ENCODE data around the gene TUBGCP4. TPM values are rescaled to one million over a fixed set of nuclear protein-coding genes. Genes with fewer than 3 reads are reported as not detected.

The TUBGCP4 gene
- polyA plus RNA-seq, 3 donors = 4.7 to 7.6 (median 6.1) TPM

DNA sequence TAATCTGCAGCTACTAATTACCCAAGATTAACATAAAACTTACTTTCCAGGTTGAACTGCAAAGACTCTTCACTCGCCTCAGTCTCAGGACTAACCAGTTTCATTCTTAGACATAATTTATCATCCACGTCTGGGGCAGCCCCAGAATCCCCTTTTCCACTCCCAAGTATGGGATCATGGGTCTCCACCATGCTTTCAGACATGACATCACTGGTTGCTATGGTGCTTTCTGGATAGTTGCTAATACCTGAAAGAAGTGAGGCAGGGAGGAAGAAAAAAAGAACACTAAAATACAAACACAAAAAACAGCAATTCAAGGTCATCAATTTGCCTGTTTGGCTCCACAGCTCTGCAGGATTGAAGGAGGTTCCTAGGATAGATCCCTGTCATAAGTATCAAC is 75.4 kb downstream of the TUBGCP4 start:
- H3K4me3 ChIP-seq (replicated peaks in 1 of 3; ENCODE audit: low read depth in 2 of 3, low read length in 3 of 3) = no peak overlapping the region
- intact Hi-C loops (cut with micrococcal nuclease) = loop anchor here (10.0 kb wide), 2 partner anchors 68 to 618 kb away; partner anchors contain the start of gene MAP1A (in 1 of the 2)
- H3K27ac ChIP-seq (ENCODE audit: low read depth in 1 of 2, low read length in 2 of 2) = no peak overlapping the region
- H3K27ac Mint-ChIP-seq = peak overlapping the region in 1 of 7 donors; percentile 10
- TF ChIP-seq, protein P1, sequence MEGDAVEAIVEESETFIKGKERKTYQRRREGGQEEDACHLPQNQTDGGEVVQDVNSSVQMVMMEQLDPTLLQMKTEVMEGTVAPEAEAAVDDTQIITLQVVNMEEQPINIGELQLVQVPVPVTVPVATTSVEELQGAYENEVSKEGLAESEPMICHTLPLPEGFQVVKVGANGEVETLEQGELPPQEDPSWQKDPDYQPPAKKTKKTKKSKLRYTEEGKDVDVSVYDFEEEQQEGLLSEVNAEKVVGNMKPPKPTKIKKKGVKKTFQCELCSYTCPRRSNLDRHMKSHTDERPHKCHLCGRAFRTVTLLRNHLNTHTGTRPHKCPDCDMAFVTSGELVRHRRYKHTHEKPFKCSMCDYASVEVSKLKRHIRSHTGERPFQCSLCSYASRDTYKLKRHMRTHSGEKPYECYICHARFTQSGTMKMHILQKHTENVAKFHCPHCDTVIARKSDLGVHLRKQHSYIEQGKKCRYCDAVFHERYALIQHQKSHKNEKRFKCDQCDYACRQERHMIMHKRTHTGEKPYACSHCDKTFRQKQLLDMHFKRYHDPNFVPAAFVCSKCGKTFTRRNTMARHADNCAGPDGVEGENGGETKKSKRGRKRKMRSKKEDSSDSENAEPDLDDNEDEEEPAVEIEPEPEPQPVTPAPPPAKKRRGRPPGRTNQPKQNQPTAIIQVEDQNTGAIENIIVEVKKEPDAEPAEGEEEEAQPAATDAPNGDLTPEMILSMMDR (IDR thresholded peaks at IDR 0.05) = no peak
- peaks cover under 1 to 2% of the 10 kb centered on the region in 2 donors for H3K4me1 ChIP-seq (ENCODE audit: control insufficient read depth in 1 of 2, insufficient read depth in 2 of 2, low read length in 2 of 2)
- no peaks in the 10 kb centered on the region for H4K20me1 ChIP-seq (ENCODE audit: insufficient read depth, low read length)
- H3K9me3 Mint-ChIP-seq = no peaks in the 10 kb centered on the region
- H3K27me3 Mint-ChIP-seq (ENCODE audit: low read depth in 3 of 3) = no peaks in the 10 kb centered on the region
- H3K36me3 Mint-ChIP-seq = peaks cover 8 to 9% of the 10 kb centered on the region in 2 donors
- H3K36me3 ChIP-seq (replicated peaks in 1 of 2; ENCODE audit: control insufficient read depth in 1 of 2, insufficient read depth in 2 of 2, low read length in 2 of 2) = peaks cover 0 to 5% of the 10 kb centered on the region in 2 donors
- H3K9ac ChIP-seq (ENCODE audit: insufficient read depth, low read length, poor library complexity, severe bottlenecking) = no peak overlapping the region
- H3K9me3 ChIP-seq (replicated peaks in 1 of 2; ENCODE audit: control insufficient read depth in 1 of 2, insufficient read depth in 1 of 2, low read length in 2 of 2) = no peaks in the 10 kb centered on the region
- H2AFZ ChIP-seq (ENCODE audit: insufficient read depth, low read depth, low read length, poor library complexity, severe bottlenecking) = no peak overlapping the region
- 100% methylated on average over 2 of the region's 2 CpGs for WGBS (ENCODE audit: insufficient coverage)
- H3K4me3 Mint-ChIP-seq = no peak overlapping the region
- no peak for DNase-seq
- no peak overlapping the region for H3K4me2 ChIP-seq (replicated peaks; ENCODE audit: extremely low read depth, low read length, poor library complexity, severe bottlenecking)
- H3K4me1 Mint-ChIP-seq = peaks cover under 1% of the 10 kb centered on the region
- H3K27me3 ChIP-seq (ENCODE audit: control insufficient read depth in 2 of 2, insufficient read depth in 2 of 2, low read length in 2 of 2) = no peaks in the 10 kb centered on the region
- no peaks in the 10 kb centered on the region for H3K79me2 ChIP-seq (ENCODE audit: insufficient read depth, low read length)

DNA sequence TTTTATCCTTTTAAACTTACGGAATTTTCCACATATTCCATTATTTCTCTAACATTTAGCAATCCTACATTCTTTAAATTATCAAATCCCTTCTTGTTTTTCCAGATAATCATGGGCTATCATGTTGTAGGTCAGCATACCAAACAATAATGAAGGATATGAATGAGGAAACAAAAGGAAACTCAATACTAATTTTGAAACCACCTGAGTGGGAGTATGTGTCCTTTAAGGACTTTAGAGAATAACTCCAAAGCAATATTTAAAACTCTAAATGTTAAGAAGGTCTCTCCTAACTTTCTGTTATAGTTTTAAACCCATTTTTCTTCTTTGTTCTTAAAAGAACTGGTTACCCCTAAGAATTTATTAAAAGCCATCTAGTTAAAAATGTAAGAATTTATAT is 79.1 kb downstream of the TUBGCP4 start:
- TF ChIP-seq, protein P1 (IDR thresholded peaks at IDR 0.05) = no peak
- no peak overlapping the region for H2AFZ ChIP-seq (ENCODE audit: insufficient read depth, low read depth, low read length, poor library complexity, severe bottlenecking)
- no peak for DNase-seq
- H3K27ac ChIP-seq (ENCODE audit: low read depth in 1 of 2, low read length in 2 of 2) = no peak overlapping the region
- intact Hi-C loops (cut with micrococcal nuclease) = loop anchor here (10.0 kb wide), 2 partner anchors 65 to 615 kb away; partner anchors contain the start of gene MAP1A (in 1 of the 2)
- no peaks in the 10 kb centered on the region for H3K9me3 ChIP-seq (replicated peaks in 1 of 2; ENCODE audit: control insufficient read depth in 1 of 2, insufficient read depth in 1 of 2, low read length in 2 of 2)
- no peak overlapping the region for H3K9ac ChIP-seq (ENCODE audit: insufficient read depth, low read length, poor library complexity, severe bottlenecking)
- Mint-ChIP-seq H3K27ac (no peak overlapping the region), H3K4me3 (no peak overlapping the region), H3K27me3 (ENCODE audit: low read depth in 3 of 3) (no peaks in the 10 kb centered on the region), H3K4me1 (no peaks in the 10 kb centered on the region), H3K9me3 (no peaks in the 10 kb centered on the region), H3K36me3 (peaks cover 7 to 8% of the 10 kb centered on the region in 2 donors)
- H3K4me1 ChIP-seq (ENCODE audit: control insufficient read depth in 1 of 2, insufficient read depth in 2 of 2, low read length in 2 of 2) = no peaks in the 10 kb centered on the region
- no peaks in the 10 kb centered on the region for H3K79me2 ChIP-seq (ENCODE audit: insufficient read depth, low read length)
- H3K4me2 ChIP-seq (replicated peaks; ENCODE audit: extremely low read depth, low read length, poor library complexity, severe bottlenecking) = no peak overlapping the region
- H3K4me3 ChIP-seq (replicated peaks in 1 of 3; ENCODE audit: low read depth in 2 of 3, low read length in 3 of 3) = no peak overlapping the region
- H3K36me3 ChIP-seq (replicated peaks in 1 of 2; ENCODE audit: control insufficient read depth in 1 of 2, insufficient read depth in 2 of 2, low read length in 2 of 2) = peaks cover 0 to 5% of the 10 kb centered on the region in 2 donors
- H4K20me1 ChIP-seq (ENCODE audit: insufficient read depth, low read length) = no peaks in the 10 kb centered on the region
- no CpG with 5 or more reads among the region's 1 CpG for WGBS (ENCODE audit: insufficient coverage)
- H3K27me3 ChIP-seq (ENCODE audit: control insufficient read depth in 2 of 2, insufficient read depth in 2 of 2, low read length in 2 of 2) = no peaks in the 10 kb centered on the region

Other genes with a start within 250 kb of the TUBGCP4 start
- gene TMEM62, start 237.5 kb upstream of the TUBGCP4 start, polyA plus RNA-seq = 10 to 100 TPM; 10.5 to 11.3 (median 10.8) TPM
- gene CCNDBP1, start 185.7 kb upstream of the TUBGCP4 start, polyA plus RNA-seq = 100 to 1,000 TPM in 2 of 3 donors, 10 to 100 TPM in 1; 79.2 to 205 (median 196) TPM
- gene EPB42, start 150.1 kb upstream of the TUBGCP4 start, polyA plus RNA-seq = under 1 TPM in 2 of 3 donors, not detected in 1; 0.08 to 0.13 TPM
- not detected for gene TGM5, start 104.2 kb upstream of the TUBGCP4 start, polyA plus RNA-seq
- not detected for gene TGM7, start 68.8 kb upstream of the TUBGCP4 start, polyA plus RNA-seq
- 1 to 10 TPM in 2 of 3 donors, under 1 TPM in 1; 0.78 to 1.6 (median 1.4) TPM for gene LCMT2, start 40.5 kb upstream of the TUBGCP4 start, polyA plus RNA-seq
- gene ZSCAN29, start 58 bp upstream of the TUBGCP4 start, polyA plus RNA-seq = 1 to 10 TPM; 2.6 to 7.4 (median 4.3) TPM
- gene TP53BP1, start 122.1 kb downstream of the TUBGCP4 start, polyA plus RNA-seq = 1 to 10 TPM; 1.8 to 6.7 (median 3.1) TPM
- gene MAP1A, start 146.5 kb downstream of the TUBGCP4 start, polyA plus RNA-seq = under 1 TPM in 2 of 3 donors, not detected in 1; 0.01 to 0.02 TPM
- gene PPIP5K1, start 219.1 kb downstream of the TUBGCP4 start, polyA plus RNA-seq = 10 to 100 TPM in 1 of 3 donors, 1 to 10 TPM in 1, under 1 TPM in 1; 0.95 to 19.9 (median 2.0) TPM
- gene CKMT1B, start 222.9 kb downstream of the TUBGCP4 start, polyA plus RNA-seq = not detected
- under 1 TPM in 1 of 3 donors, not detected in 2; 0.37 TPM for gene STRC, start 247.7 kb downstream of the TUBGCP4 start, polyA plus RNA-seq

All from CD14-positive monocyte (primary cell).